ENCODE data around the gene PRCP.
A peak's percentile ranks its signal among the peaks of the same experiment; 100 is the strongest.

PRCP gene

GRCh38 chr11:82907371-82907770 lies 7.1 kb upstream of the PRCP start:
- no peak for DNase-seq (ENCODE audit: low read depth)

- peak; percentile 9 for DNase-seq (ENCODE audit: low read depth)
These were observed 6.7 kb upstream of the PRCP start for GRCh38 chr11:82906931-82907330.

- DNase-seq (ENCODE audit: low read depth) = peak; percentile 50
These were observed 6.0 kb upstream of the PRCP start for GRCh38 chr11:82906236-82906635.

- no peak for DNase-seq (ENCODE audit: low read depth)
These were observed 3.8 kb upstream of the PRCP start for GRCh38 chr11:82903843-82904586.

GRCh38 chr11:82902880-82903279 lies 2.6 kb upstream of the PRCP start:
- no peak for DNase-seq (ENCODE audit: low read depth)

GRCh38 chr11:82901922-82902485 lies 1.8 kb upstream of the PRCP start:
- no peak for DNase-seq (ENCODE audit: low read depth)

GRCh38 chr11:82901165-82901921 lies 1.1 kb upstream of the PRCP start, which contains the start of gene DDIAS:
Gene DDIAS, plus strand, starts transcription at chr11:82901736. Its CDS starts 13,003 bp downstream, at chr11:82914739.
- DNase-seq (ENCODE audit: low read depth) = peak; percentile 96

- DNase-seq (ENCODE audit: low read depth) = no peak
These were observed 313 bp downstream of the PRCP start for GRCh38 chr11:82899957-82900276.

GRCh38 chr11:82899186-82899820 lies 927 bp downstream of the PRCP start:
- no peak for DNase-seq (ENCODE audit: low read depth)

GRCh38 chr11:82898241-82898640 lies 2.0 kb downstream of the PRCP start:
- DNase-seq (ENCODE audit: low read depth) = no peak

- DNase-seq (ENCODE audit: low read depth) = no peak
These were observed 4.0 kb downstream of the PRCP start for GRCh38 chr11:82896183-82896582.

GRCh38 chr11:82895437-82896091 lies 4.7 kb downstream of the PRCP start:
- DNase-seq (ENCODE audit: low read depth) = no peak

GRCh38 chr11:82892611-82893169 lies 7.5 kb downstream of the PRCP start:
- no peak for DNase-seq (ENCODE audit: low read depth)

- DNase-seq (ENCODE audit: low read depth) = no peak
These were observed 9.3 kb downstream of the PRCP start for GRCh38 chr11:82890936-82891335.

GRCh38 chr11:82890002-82890341 lies 10.3 kb downstream of the PRCP start:
- no peak for DNase-seq (ENCODE audit: low read depth)

- no peak for DNase-seq (ENCODE audit: low read depth)
These were observed 10.9 kb downstream of the PRCP start for GRCh38 chr11:82889133-82890001.

- DNase-seq (ENCODE audit: low read depth) = no peak
These were observed 16.4 kb downstream of the PRCP start for GRCh38 chr11:82883853-82884252.

- no peak for DNase-seq (ENCODE audit: low read depth)
These were observed 25.3 kb downstream of the PRCP start for GRCh38 chr11:82874646-82875523.

GRCh38 chr11:82873919-82874333 lies 26.3 kb downstream of the PRCP start:
- DNase-seq (ENCODE audit: low read depth) = no peak

Data from EH (cell line).